Endothelial cell (in vitro differentiated cells): ENCODE measurements around the gene TRPM3. TPM values are rescaled to one million over a fixed set of nuclear protein-coding genes. Genes with fewer than 3 reads are reported as not detected.

Source experiments
- DNase-seq: peaks from one replicate; pipeline ENCODE4 v3.0.0; 2021; ENCODE audit warnings: low spot score
- H3K27ac Mint-ChIP-seq: one replicate; pipeline ENCODE4 v1.8.0; 2021; ENCODE audit warnings: mixed read lengths, inconsistent platforms; ENCODE audit not compliant: unreplicated experiment
- H3K27me3 Mint-ChIP-seq: one replicate; pipeline ENCODE4 v1.8.0; 2021; ENCODE audit warnings: mild to moderate bottlenecking, moderate library complexity, mixed read lengths, inconsistent platforms; ENCODE audit not compliant: unreplicated experiment
- H3K36me3 Mint-ChIP-seq: one replicate; pipeline ENCODE4 v1.8.0; 2021; ENCODE audit warnings: mild to moderate bottlenecking, low read depth, mixed read lengths, inconsistent platforms; ENCODE audit not compliant: unreplicated experiment
- H3K4me1 Mint-ChIP-seq: one replicate; pipeline ENCODE4 v1.8.0; 2021; ENCODE audit warnings: mild to moderate bottlenecking, mixed read lengths, inconsistent platforms; ENCODE audit not compliant: unreplicated experiment
- H3K4me3 Mint-ChIP-seq: one replicate; pipeline ENCODE4 v1.8.0; 2021; ENCODE audit warnings: mild to moderate bottlenecking, mixed read lengths, inconsistent platforms; ENCODE audit not compliant: unreplicated experiment
- H3K9me3 Mint-ChIP-seq: one replicate; pipeline ENCODE4 v1.8.0; 2021; ENCODE audit warnings: mixed read lengths, inconsistent platforms; ENCODE audit not compliant: unreplicated experiment
- CTCF ChIP-seq: fragments of 200-600 bp; sonication (generic); IDR thresholded peaks from one replicate; pipeline ENCODE4 v1.5.0; 2021; ENCODE audit warnings: antibody characterized with exemption; ENCODE audit not compliant: unreplicated experiment
- total RNA-seq: library from RNA; stranded (reverse); fragmentation: NEBNext Ultra II Directional; extraction: Animal tissue kit (Norgen Biotek cat#: 25700); gene quantifications from one replicate; pipeline ENCODE4 v1.2.1, GENCODE V29; 2021; ENCODE audit not compliant: unreplicated experiment

The TRPM3 gene
- total RNA-seq, 1 donor from 2014 or later: 0.54 TPM

DNA sequence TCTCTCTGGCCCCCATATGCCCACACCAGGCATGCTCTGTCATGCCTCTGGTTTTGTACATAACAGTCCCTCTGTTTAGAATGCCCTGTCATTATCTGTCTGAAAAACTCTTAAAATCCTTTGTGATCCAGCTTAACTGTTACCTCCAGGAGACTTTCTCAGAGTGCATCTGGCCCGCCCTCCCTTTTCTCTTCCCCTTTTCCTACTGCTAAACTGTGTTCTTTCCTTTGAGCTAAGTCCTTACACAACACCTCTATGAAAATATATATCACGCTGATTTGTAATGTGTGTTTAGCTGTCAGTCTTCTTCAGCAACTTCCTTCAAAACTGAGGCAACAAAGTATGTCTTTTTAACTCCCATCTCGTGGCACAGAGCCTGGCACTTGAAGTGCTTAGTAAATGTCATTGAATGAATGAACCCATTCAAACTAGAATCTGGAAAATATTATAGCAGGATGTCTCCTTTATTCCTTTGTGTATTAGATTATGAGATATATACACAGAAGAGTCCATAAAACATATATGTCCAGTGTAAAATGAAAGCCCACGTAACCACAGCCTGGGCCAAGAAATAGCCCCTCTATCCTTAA, 540.7 kb downstream of the TRPM3 start:
- no peak for TF ChIP-seq CTCF
- Mint-ChIP-seq H3K27ac (no peak overlapping the region), H3K9me3 (no peaks in the 10 kb centered on the region), H3K36me3 (no peaks in the 10 kb centered on the region), H3K27me3 (peaks cover 1% of the 10 kb centered on the region), H3K4me1 (no peaks in the 10 kb centered on the region), H3K4me3 (no peak overlapping the region)
- no peak for DNase-seq

GRCh38 chr9:70579686-70580085, 541.7 kb downstream of the TRPM3 start:
- DNase-seq: no peak
- no peaks in the 10 kb centered on the region for H3K9me3 Mint-ChIP-seq

DNA sequence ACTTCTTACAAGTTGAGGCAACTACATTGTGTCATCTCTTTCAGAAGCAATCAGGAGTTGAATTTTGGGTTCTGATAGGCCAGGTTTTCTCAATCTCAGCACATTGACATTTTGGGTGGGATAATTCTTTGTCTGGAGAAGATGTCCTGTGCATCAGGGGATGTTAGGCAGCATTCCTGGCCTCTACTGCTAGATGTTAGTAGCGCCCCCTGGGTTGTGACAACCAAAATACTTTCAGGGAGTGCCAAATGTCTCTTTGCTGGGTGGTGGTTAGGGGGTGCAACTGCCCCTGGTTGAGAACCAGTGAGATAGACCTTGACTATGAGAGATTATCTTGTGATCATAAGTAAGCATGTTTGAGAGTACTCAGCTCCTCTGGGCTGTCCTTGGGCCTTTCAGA, 542.7 kb downstream of the TRPM3 start:
- DNase-seq: no peak
- H3K27me3 Mint-ChIP-seq: peaks cover 3% of the 10 kb centered on the region
- no peak overlapping the region for H3K27ac Mint-ChIP-seq
- no peak for TF ChIP-seq CTCF
- H3K36me3 Mint-ChIP-seq: no peaks in the 10 kb centered on the region
- H3K4me1 Mint-ChIP-seq: peaks cover 8% of the 10 kb centered on the region
- H3K4me3 Mint-ChIP-seq: no peak overlapping the region
- H3K9me3 Mint-ChIP-seq: no peaks in the 10 kb centered on the region

More at GRCh38 chr9:70579686-70580085, 541.7 kb downstream of the TRPM3 start:
- Mint-ChIP-seq H3K27me3 (peaks cover 1% of the 10 kb centered on the region), H3K4me1 (no peaks in the 10 kb centered on the region), H3K4me3 (no peak overlapping the region), H3K27ac (no peak overlapping the region), H3K36me3 (no peaks in the 10 kb centered on the region)
- no peak for TF ChIP-seq CTCF

GRCh38 chr9:70577671-70578070, 543.8 kb downstream of the TRPM3 start:
- H3K4me3 Mint-ChIP-seq: no peak overlapping the region
- H3K27me3 Mint-ChIP-seq: peaks cover 3% of the 10 kb centered on the region
- H3K9me3 Mint-ChIP-seq: no peaks in the 10 kb centered on the region
- no peak for DNase-seq
- TF ChIP-seq CTCF: no peak
- H3K36me3 Mint-ChIP-seq: no peaks in the 10 kb centered on the region
- H3K4me1 Mint-ChIP-seq: peaks cover 8% of the 10 kb centered on the region
- no peak overlapping the region for H3K27ac Mint-ChIP-seq

- TF ChIP-seq CTCF: no peak
- no peak overlapping the region for H3K27ac Mint-ChIP-seq
- H3K36me3 Mint-ChIP-seq: no peaks in the 10 kb centered on the region
- no peak for DNase-seq
- H3K4me1 Mint-ChIP-seq: peaks cover 8% of the 10 kb centered on the region
- H3K9me3 Mint-ChIP-seq: no peaks in the 10 kb centered on the region
- H3K27me3 Mint-ChIP-seq: peaks cover 2% of the 10 kb centered on the region
- no peak overlapping the region for H3K4me3 Mint-ChIP-seq
Observed at GRCh38 chr9:70576116-70576515, 545.3 kb downstream of the TRPM3 start.
